ENCODE data around the gene PNPT1. TPM values are rescaled to one million over a fixed set of nuclear protein-coding genes. Genes with fewer than 3 reads are reported as not detected.
A peak's percentile ranks its signal among the peaks of the same experiment; 100 is the strongest.

Gene PNPT1
- total and polyA plus RNA-seq, 2 of the 13 experiments (the other 11 are each of a cell fraction or from before 2014, with no cell fraction given) = 23.4 to 61.0 TPM

DNA sequence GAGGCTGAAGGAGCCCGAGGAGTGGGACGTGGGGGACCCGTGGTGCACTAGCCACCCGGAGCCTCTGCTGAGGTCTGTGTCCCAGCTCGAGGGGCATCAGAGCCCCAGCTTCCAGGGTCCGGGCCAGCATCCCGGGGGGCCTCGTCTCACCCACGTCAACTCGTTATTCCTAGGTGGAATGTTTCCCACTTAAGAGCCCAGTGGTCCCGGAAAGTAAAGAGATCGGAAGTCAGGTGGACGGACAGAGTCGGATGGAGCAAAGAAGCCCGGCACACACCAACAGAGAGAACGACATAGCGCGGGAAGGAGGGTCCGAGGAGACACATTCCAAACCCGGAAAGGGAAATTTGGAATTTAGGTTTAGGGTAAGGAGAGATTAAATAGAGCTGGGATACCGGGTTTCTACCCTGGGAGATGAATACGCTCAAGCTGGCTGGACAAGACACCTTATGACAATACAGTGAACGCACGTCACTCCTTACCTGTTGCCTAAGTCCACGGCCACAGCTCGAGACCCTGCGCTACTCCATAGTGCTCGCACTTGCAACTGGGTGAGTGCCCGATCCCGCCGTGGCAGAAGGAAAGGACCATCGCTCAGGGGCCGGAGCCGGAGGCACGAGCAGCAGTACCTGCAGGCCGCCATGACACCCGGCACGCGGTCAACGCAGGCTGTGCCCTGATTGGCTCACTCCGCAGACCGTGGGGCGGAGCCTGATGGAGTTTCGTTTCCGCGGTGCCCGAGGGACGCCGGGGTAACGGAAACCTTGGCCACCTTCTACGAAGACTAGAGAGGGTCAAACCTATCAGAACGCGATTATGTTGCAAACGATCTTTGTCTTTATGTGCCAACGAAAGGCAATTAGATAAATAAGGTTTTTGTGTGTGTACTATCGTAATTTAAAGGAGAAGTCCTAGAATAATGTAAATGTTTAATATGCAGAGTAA lies at the start of gene PNPT1 (continued):
- TF ChIP-seq ZNF691 (CRISPR knock-in tag; IDR thresholded peaks at IDR 0.05; ENCODE audit: borderline replicate concordance, low read depth) (peak; percentile 62; the same call in 1 of the 2 replicates), HNF4G (IDR thresholded peaks at IDR 0.05; ENCODE audit: borderline replicate concordance, low read depth, low read length) (0 out of 2 replicates have a peak, but pooled peaks have one; percentile 28), HNF4G (CRISPR knock-in tag; IDR thresholded peaks at IDR 0.05; ENCODE audit: borderline replicate concordance, low read depth) (no peak), ZNF552 (CRISPR knock-in tag; IDR thresholded peaks at IDR 0.05; ENCODE audit: borderline replicate concordance) (peak; percentile 86; the same call in 1 of the 2 replicates), ATF2 (CRISPR knock-in tag; IDR thresholded peaks at IDR 0.05) (peak; percentile 77; the same call in 1 of the 2 replicates), ZNF841 (CRISPR knock-in tag; IDR thresholded peaks at IDR 0.05; ENCODE audit: borderline replicate concordance) (peak; percentile 71; the same call in 1 of the 2 replicates), ZNF749 (CRISPR knock-in tag; IDR thresholded peaks at IDR 0.05; ENCODE audit: borderline replicate concordance) (peak; percentile 97), ETV5 (CRISPR knock-in tag; IDR thresholded peaks at IDR 0.05; ENCODE audit: borderline replicate concordance) (peak; percentile 67), TBX2 (CRISPR knock-in tag; IDR thresholded peaks at IDR 0.05; ENCODE audit: borderline replicate concordance) (peak; percentile 74; the same call in 1 of the 2 replicates), ZNF709 (CRISPR knock-in tag; IDR thresholded peaks at IDR 0.05) (peak; percentile 86), ZBTB38 (CRISPR knock-in tag; IDR thresholded peaks at IDR 0.05) (peak; percentile 83)
- TF ChIP-seq, protein P1, sequence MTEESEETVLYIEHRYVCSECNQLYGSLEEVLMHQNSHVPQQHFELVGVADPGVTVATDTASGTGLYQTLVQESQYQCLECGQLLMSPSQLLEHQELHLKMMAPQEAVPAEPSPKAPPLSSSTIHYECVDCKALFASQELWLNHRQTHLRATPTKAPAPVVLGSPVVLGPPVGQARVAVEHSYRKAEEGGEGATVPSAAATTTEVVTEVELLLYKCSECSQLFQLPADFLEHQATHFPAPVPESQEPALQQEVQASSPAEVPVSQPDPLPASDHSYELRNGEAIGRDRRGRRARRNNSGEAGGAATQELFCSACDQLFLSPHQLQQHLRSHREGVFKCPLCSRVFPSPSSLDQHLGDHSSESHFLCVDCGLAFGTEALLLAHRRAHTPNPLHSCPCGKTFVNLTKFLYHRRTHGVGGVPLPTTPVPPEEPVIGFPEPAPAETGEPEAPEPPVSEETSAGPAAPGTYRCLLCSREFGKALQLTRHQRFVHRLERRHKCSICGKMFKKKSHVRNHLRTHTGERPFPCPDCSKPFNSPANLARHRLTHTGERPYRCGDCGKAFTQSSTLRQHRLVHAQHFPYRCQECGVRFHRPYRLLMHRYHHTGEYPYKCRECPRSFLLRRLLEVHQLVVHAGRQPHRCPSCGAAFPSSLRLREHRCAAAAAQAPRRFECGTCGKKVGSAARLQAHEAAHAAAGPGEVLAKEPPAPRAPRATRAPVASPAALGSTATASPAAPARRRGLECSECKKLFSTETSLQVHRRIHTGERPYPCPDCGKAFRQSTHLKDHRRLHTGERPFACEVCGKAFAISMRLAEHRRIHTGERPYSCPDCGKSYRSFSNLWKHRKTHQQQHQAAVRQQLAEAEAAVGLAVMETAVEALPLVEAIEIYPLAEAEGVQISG (CRISPR knock-in tag; IDR thresholded peaks at IDR 0.05) = peak; percentile 93
- TF ChIP-seq, protein P2, sequence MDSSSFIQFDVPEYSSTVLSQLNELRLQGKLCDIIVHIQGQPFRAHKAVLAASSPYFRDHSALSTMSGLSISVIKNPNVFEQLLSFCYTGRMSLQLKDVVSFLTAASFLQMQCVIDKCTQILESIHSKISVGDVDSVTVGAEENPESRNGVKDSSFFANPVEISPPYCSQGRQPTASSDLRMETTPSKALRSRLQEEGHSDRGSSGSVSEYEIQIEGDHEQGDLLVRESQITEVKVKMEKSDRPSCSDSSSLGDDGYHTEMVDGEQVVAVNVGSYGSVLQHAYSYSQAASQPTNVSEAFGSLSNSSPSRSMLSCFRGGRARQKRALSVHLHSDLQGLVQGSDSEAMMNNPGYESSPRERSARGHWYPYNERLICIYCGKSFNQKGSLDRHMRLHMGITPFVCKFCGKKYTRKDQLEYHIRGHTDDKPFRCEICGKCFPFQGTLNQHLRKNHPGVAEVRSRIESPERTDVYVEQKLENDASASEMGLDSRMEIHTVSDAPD (CRISPR knock-in tag; IDR thresholded peaks at IDR 0.05) = no peak; the same call in 1 of the 2 replicates
- TF ChIP-seq, protein P3, sequence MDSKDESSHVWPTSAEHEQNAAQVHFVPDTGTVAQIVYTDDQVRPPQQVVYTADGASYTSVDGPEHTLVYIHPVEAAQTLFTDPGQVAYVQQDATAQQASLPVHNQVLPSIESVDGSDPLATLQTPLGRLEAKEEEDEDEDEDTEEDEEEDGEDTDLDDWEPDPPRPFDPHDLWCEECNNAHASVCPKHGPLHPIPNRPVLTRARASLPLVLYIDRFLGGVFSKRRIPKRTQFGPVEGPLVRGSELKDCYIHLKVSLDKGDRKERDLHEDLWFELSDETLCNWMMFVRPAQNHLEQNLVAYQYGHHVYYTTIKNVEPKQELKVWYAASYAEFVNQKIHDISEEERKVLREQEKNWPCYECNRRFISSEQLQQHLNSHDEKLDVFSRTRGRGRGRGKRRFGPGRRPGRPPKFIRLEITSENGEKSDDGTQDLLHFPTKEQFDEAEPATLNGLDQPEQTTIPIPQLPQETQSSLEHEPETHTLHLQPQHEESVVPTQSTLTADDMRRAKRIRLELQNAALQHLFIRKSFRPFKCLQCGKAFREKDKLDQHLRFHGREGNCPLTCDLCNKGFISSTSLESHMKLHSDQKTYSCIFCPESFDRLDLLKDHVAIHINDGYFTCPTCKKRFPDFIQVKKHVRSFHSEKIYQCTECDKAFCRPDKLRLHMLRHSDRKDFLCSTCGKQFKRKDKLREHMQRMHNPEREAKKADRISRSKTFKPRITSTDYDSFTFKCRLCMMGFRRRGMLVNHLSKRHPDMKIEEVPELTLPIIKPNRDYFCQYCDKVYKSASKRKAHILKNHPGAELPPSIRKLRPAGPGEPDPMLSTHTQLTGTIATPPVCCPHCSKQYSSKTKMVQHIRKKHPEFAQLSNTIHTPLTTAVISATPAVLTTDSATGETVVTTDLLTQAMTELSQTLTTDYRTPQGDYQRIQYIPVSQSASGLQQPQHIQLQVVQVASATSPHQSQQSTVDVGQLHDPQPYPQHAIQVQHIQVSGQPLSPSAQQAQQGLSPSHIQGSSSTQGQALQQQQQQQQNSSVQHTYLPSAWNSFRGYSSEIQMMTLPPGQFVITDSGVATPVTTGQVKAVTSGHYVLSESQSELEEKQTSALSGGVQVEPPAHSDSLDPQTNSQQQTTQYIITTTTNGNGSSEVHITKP (CRISPR knock-in tag; IDR thresholded peaks at IDR 0.05; ENCODE audit: low read depth) = no peak
- TF ChIP-seq, protein P4, sequence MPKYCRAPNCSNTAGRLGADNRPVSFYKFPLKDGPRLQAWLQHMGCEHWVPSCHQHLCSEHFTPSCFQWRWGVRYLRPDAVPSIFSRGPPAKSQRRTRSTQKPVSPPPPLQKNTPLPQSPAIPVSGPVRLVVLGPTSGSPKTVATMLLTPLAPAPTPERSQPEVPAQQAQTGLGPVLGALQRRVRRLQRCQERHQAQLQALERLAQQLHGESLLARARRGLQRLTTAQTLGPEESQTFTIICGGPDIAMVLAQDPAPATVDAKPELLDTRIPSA (CRISPR knock-in tag; IDR thresholded peaks at IDR 0.05; ENCODE audit: borderline replicate concordance) = 0 out of 2 replicates have a peak, but pooled peaks have one; percentile 87
